Stimulated activated CD8-positive, alpha-beta memory T cell treated with anti-CD3 and anti-CD28 coated beads, Interleukin-12 subunit alpha, Interleukin-12 subunit beta, amount 100 ng/mL, for 1 hour (primary cell): ENCODE data around the gene NUDT16L1.
A peak's percentile ranks its signal among the peaks of the same experiment; 100 is the strongest.

ENCODE experiments used
- DNase-seq: peaks from one replicate; pipeline ENCODE4 v3.0.0-alpha.2; 2020; ENCODE audit warnings: low read depth

NUDT16L1 gene

GRCh38 chr16:4664538-4665418 lies 28.6 kb upstream of the NUDT16L1 start:
- peak; percentile 22 for DNase-seq

- DNase-seq = no peak
These were observed 26.7 kb upstream of the NUDT16L1 start for GRCh38 chr16:4666537-4667202.

- DNase-seq = no peak
These were observed 26.0 kb upstream of the NUDT16L1 start for GRCh38 chr16:4667203-4667963.

- DNase-seq = no peak
These were observed 24.9 kb upstream of the NUDT16L1 start for GRCh38 chr16:4668313-4668960.

GRCh38 chr16:4673387-4674046 lies 19.8 kb upstream of the NUDT16L1 start:
- DNase-seq = no peak

GRCh38 chr16:4674926-4675530 lies 18.3 kb upstream of the NUDT16L1 start:
- no peak for DNase-seq

- DNase-seq = peak; percentile 39
These were observed 17.2 kb upstream of the NUDT16L1 start for GRCh38 chr16:4675864-4676786.

- DNase-seq = no peak
These were observed 16.5 kb upstream of the NUDT16L1 start for GRCh38 chr16:4676831-4677230.

- DNase-seq = no peak
These were observed 16.0 kb upstream of the NUDT16L1 start for GRCh38 chr16:4677390-4677789.

GRCh38 chr16:4677994-4678393 lies 15.4 kb upstream of the NUDT16L1 start:
- no peak for DNase-seq

GRCh38 chr16:4678596-4678995 lies 14.8 kb upstream of the NUDT16L1 start:
- DNase-seq = no peak

GRCh38 chr16:4679156-4679849 lies 14.1 kb upstream of the NUDT16L1 start:
- no peak for DNase-seq

- no peak for DNase-seq
These were observed 13.3 kb upstream of the NUDT16L1 start for GRCh38 chr16:4679850-4680636.

- DNase-seq = no peak
These were observed 12.5 kb upstream of the NUDT16L1 start for GRCh38 chr16:4680673-4681470.

GRCh38 chr16:4681471-4682083 lies 11.8 kb upstream of the NUDT16L1 start:
- DNase-seq = no peak

GRCh38 chr16:4682084-4682591 lies 11.2 kb upstream of the NUDT16L1 start:
- no peak for DNase-seq

GRCh38 chr16:4682616-4683254 lies 10.6 kb upstream of the NUDT16L1 start:
- DNase-seq = no peak
